ENCODE results near the gene ZNF300. TPM values are rescaled to one million over a fixed set of nuclear protein-coding genes. Genes with fewer than 3 reads are reported as not detected.

Gene ZNF300
- 1.4 to 2.8 TPM (median 2.5 TPM) in 5 replicates for total RNA-seq (2022; extraction: Qiagen RNA extraction; ENCODE audit: low read depth)

GRCh38 chr5:150904479-150905311 is at the start of gene ZNF300:
ZNF300 (minus strand) TSS chr5:150904980; CDS start chr5:150903155, 1,825 bp downstream.

GRCh38 chr5:150846308-150846653 is 58.5 kb downstream of the ZNF300 start, which contains the start of gene IRGM:
IRGM (plus strand) TSS chr5:150846521; CDS start chr5:150848124, 1,603 bp downstream.

Other genes with a start within 250 kb of the ZNF300 start
- gene MYOZ3, start 243.7 kb downstream of the ZNF300 start, total RNA-seq (2022; extraction: Qiagen RNA extraction; ENCODE audit: low read depth): 0.05 to 0.25 TPM in 2 of 5 replicates, not detected in the others
- gene RBM22, start 203.9 kb downstream of the ZNF300 start, total RNA-seq (2022; extraction: Qiagen RNA extraction; ENCODE audit: low read depth): 46.5 to 55.1 TPM (median 47.1 TPM) in 5 replicates
- gene DCTN4, start 146.0 kb downstream of the ZNF300 start, total RNA-seq (2022; extraction: Qiagen RNA extraction; ENCODE audit: low read depth): 17.4 to 19.1 TPM (median 18.7 TPM) in 5 replicates
- 3.4 to 4.1 TPM (median 4.0 TPM) in 5 replicates for gene SMIM3, start 126.2 kb downstream of the ZNF300 start, total RNA-seq (2022; extraction: Qiagen RNA extraction; ENCODE audit: low read depth)
- 0.06 to 0.37 TPM (median 0.15 TPM) in 3 of 5 replicates, not detected in the others for gene IRGM, start 58.5 kb downstream of the ZNF300 start, total RNA-seq (2022; extraction: Qiagen RNA extraction; ENCODE audit: low read depth)
- 14.4 to 20.9 TPM (median 18.1 TPM) in 5 replicates for gene GPX3, start 115.6 kb upstream of the ZNF300 start, total RNA-seq (2022; extraction: Qiagen RNA extraction; ENCODE audit: low read depth)
- gene TNIP1, start 176.1 kb upstream of the ZNF300 start, total RNA-seq (2022; extraction: Qiagen RNA extraction; ENCODE audit: low read depth): 126 to 142 TPM (median 127 TPM) in 5 replicates